Activated B cell treated with CpG ODN at 0.5 μM for 24 hours (primary cell): ENCODE measurements around the gene GMPR2. TPM values are rescaled to one million over a fixed set of nuclear protein-coding genes. Genes with fewer than 3 reads are reported as not detected.

ENCODE experiments used
- ATAC-seq: fragments of 200-7000 bp; cut with Tn5 transposase; one replicate; pipeline ENCODE4 v1.10.0; 2021; ENCODE audit warnings: low read depth, mild to moderate bottlenecking, moderate library complexity
- CTCF ChIA-PET: fragments of 350-600 bp; sonication (Branson Sonifier 250); formaldehyde crosslinking; loops from one replicate; lab custom pipeline; 2021; ENCODE audit warnings: antibody characterized with exemption; lab: Charles Lee
- POLR2A ChIA-PET: fragments of 350-600 bp; sonication (Branson Sonifier 250); formaldehyde crosslinking; loops from one replicate; lab custom pipeline; 2021; ENCODE audit warnings: antibody characterized with exemption; lab: Charles Lee
- DNase-seq: peaks from one replicate; pipeline ENCODE4 v3.0.0; 2022
- H3K27ac Mint-ChIP-seq: one replicate; pipeline ENCODE4 v1.8.0; 2020; ENCODE audit warnings: mixed read lengths
- H3K27me3 Mint-ChIP-seq: one replicate; pipeline ENCODE4 v1.8.0; 2021; ENCODE audit warnings: mixed read lengths
- H3K36me3 Mint-ChIP-seq: one replicate; pipeline ENCODE4 v1.8.0; 2021; ENCODE audit warnings: low read depth, mixed read lengths
- H3K4me1 Mint-ChIP-seq: one replicate; pipeline ENCODE4 v1.8.0; 2021; ENCODE audit warnings: mixed read lengths
- H3K4me3 Mint-ChIP-seq: one replicate; pipeline ENCODE4 v1.8.0; 2020; ENCODE audit warnings: mild to moderate bottlenecking, mixed read lengths
- H3K9me3 Mint-ChIP-seq: one replicate; pipeline ENCODE4 v1.8.0; 2020; ENCODE audit warnings: mixed read lengths
- CTCF ChIP-seq: fragments of 200-600 bp; IDR thresholded peaks from one replicate; pipeline ENCODE4 v1.8.0; 2022; ENCODE audit warnings: antibody characterized with exemption, mild to moderate bottlenecking
- intact Hi-C: fragments of 100-400 bp; cut with micrococcal nuclease; formaldehyde crosslinking; loops from one replicate; pipeline ENCODE4 v1.15.1; 2024
- total RNA-seq: library from RNA; stranded (reverse); gene quantifications from 2 replicates; pipeline ENCODE4 v1.2.3, GENCODE V29; 2022

GMPR2 gene
- total RNA-seq, 1 donor from 2014 or later = 50.2 TPM

DNA sequence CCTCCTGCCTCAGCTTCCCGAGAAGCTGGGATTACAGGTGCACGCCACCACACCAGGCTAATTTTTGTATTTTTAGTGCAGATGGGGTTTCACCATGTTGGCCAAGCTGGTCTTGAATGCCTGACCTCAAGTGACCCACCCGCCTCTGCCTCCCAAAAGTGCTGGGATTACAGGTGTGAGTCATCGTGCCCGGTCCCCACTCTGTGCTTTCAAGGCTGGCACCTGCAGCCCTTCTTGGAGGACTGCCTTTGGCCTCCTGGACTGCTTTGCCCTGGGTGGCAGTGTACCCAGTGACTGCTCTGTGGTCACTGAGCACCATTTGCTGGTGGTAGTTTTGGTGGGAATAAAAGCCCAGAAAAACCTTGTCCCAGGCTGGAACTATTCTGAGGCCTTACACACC lies 54.3 kb downstream of the GMPR2 start:
- peaks cover 34% of the 10 kb centered on the region for H3K4me1 Mint-ChIP-seq
- no peak overlapping the region for H3K27ac Mint-ChIP-seq
- CTCF ChIA-PET = no interaction called here
- no peak for TF ChIP-seq CTCF
- POLR2A ChIA-PET = interaction anchor here (1.0 to 1.4 kb wide), 2 partner anchors 16 to 44 kb away, joined by 3 read pairs; partner anchors contain the start of genes RABGGTA and TINF2
- intact Hi-C loops = no loop called here
- H3K9me3 Mint-ChIP-seq = no peaks in the 10 kb centered on the region
- peaks cover 29% of the 10 kb centered on the region for H3K36me3 Mint-ChIP-seq
- no peaks in the 10 kb centered on the region for H3K27me3 Mint-ChIP-seq
- DNase-seq (no peak), ATAC-seq (no peak)
- no peak overlapping the region for H3K4me3 Mint-ChIP-seq

Other genes starting within 250 kb of the GMPR2 start
- gene DHRS4L2, start 244.0 kb upstream of the GMPR2 start, total RNA-seq = 12.7 and 17.9 TPM in 2 replicates
- gene CARMIL3, start 180.9 kb upstream of the GMPR2 start, total RNA-seq = 3.5 and 3.9 TPM in 2 replicates
- gene CPNE6, start 161.4 kb upstream of the GMPR2 start, total RNA-seq = 0.09 TPM in 1 of 2 replicates, not detected in the other
- 82.1 and 102 TPM in 2 replicates for gene PCK2, start 138.6 kb upstream of the GMPR2 start, total RNA-seq
- 84.3 and 86.5 TPM in 2 replicates for gene DCAF11, start 118.2 kb upstream of the GMPR2 start, total RNA-seq
- 5.4 and 5.5 TPM in 2 replicates for gene NRL, start 118.0 kb upstream of the GMPR2 start, total RNA-seq
- 2.3 and 2.4 TPM in 2 replicates for gene FITM1, start 102.3 kb upstream of the GMPR2 start, total RNA-seq
- gene PSME1, start 96.7 kb upstream of the GMPR2 start, total RNA-seq = 406 and 449 TPM in 2 replicates
- gene EMC9, start 91.3 kb upstream of the GMPR2 start, total RNA-seq = 22.5 and 22.6 TPM in 2 replicates
- 285 and 312 TPM in 2 replicates for gene PSME2, start 86.3 kb upstream of the GMPR2 start, total RNA-seq
- 87.4 and 99.8 TPM in 2 replicates for gene RNF31, start 85.4 kb upstream of the GMPR2 start, total RNA-seq
- gene IRF9, start 71.7 kb upstream of the GMPR2 start, total RNA-seq = 221 and 229 TPM in 2 replicates
- 27.0 and 35.3 TPM in 2 replicates for gene REC8, start 60.8 kb upstream of the GMPR2 start, total RNA-seq
- gene IPO4, start 44.1 kb upstream of the GMPR2 start, total RNA-seq = 76.4 and 80.3 TPM in 2 replicates
- 24.5 and 26.3 TPM in 2 replicates for gene TM9SF1, start 37.5 kb upstream of the GMPR2 start, total RNA-seq
- 0.66 and 0.98 TPM in 2 replicates for gene TSSK4, start 27.2 kb upstream of the GMPR2 start, total RNA-seq
- 88.5 and 117 TPM in 2 replicates for gene CHMP4A, start 19.4 kb upstream of the GMPR2 start, total RNA-seq
- gene MDP1, start 16.9 kb upstream of the GMPR2 start, total RNA-seq = 12.7 and 16.3 TPM in 2 replicates
- 129 and 149 TPM in 2 replicates for gene NEDD8, start 562 bp upstream of the GMPR2 start, total RNA-seq
- 197 and 205 TPM in 2 replicates for gene TINF2, start 9.7 kb downstream of the GMPR2 start, total RNA-seq
- gene TGM1, start 30.2 kb downstream of the GMPR2 start, total RNA-seq = 6.4 and 6.5 TPM in 2 replicates
- gene RABGGTA, start 38.7 kb downstream of the GMPR2 start, total RNA-seq = 53.6 and 70.5 TPM in 2 replicates
- gene DHRS1, start 66.9 kb downstream of the GMPR2 start, total RNA-seq = 32.5 and 33.9 TPM in 2 replicates
- gene NOP9, start 66.9 kb downstream of the GMPR2 start, total RNA-seq = 30.5 and 36.4 TPM in 2 replicates
- gene CIDEB, start 75.0 kb downstream of the GMPR2 start, total RNA-seq = 9.2 and 9.4 TPM in 2 replicates
- gene LTB4R2, start 77.2 kb downstream of the GMPR2 start, total RNA-seq = 7.7 and 9.1 TPM in 2 replicates
- gene LTB4R, start 78.6 kb downstream of the GMPR2 start, total RNA-seq = 8.2 and 8.6 TPM in 2 replicates
- gene ADCY4, start 102.1 kb downstream of the GMPR2 start, total RNA-seq = 2.3 and 2.4 TPM in 2 replicates
- 38.9 and 39.2 TPM in 2 replicates for gene RIPK3, start 107.1 kb downstream of the GMPR2 start, total RNA-seq
- gene NFATC4, start 135.3 kb downstream of the GMPR2 start, total RNA-seq = 9.4 and 11.2 TPM in 2 replicates
- 0.02 and 0.04 TPM in 2 replicates for gene NYNRIN, start 166.1 kb downstream of the GMPR2 start, total RNA-seq
- gene CBLN3, start 196.7 kb downstream of the GMPR2 start, total RNA-seq = 56.0 and 61.1 TPM in 2 replicates
- 121 and 130 TPM in 2 replicates for gene KHNYN, start 197.0 kb downstream of the GMPR2 start, total RNA-seq
- 70.6 and 80.0 TPM in 2 replicates for gene SDR39U1, start 209.8 kb downstream of the GMPR2 start, total RNA-seq